Activated CD8-positive, alpha-beta memory T cell treated with anti-CD3 and anti-CD28 coated beads, Interleukin-2, amount 50 U/mL, for 4 hours (primary cell): ENCODE data around the gene MTOR.
"Not testable (repeated sequence)": the region's sequence is repeated elsewhere in the genome, so short reads cannot be mapped to it uniquely, and the experiment has no call there.

Source experiments
- DNase-seq: peaks from one replicate; pipeline ENCODE4 v3.0.0-alpha.2; 2020

The MTOR gene

GRCh38 chr1:11214698-11215380 is 47.5 kb downstream of the MTOR start:
- no peak for DNase-seq

- no peak for DNase-seq
Measured at GRCh38 chr1:11211925-11212587, 50.3 kb downstream of the MTOR start.

GRCh38 chr1:11211461-11211860 is 50.9 kb downstream of the MTOR start:
- no peak for DNase-seq

DNA sequence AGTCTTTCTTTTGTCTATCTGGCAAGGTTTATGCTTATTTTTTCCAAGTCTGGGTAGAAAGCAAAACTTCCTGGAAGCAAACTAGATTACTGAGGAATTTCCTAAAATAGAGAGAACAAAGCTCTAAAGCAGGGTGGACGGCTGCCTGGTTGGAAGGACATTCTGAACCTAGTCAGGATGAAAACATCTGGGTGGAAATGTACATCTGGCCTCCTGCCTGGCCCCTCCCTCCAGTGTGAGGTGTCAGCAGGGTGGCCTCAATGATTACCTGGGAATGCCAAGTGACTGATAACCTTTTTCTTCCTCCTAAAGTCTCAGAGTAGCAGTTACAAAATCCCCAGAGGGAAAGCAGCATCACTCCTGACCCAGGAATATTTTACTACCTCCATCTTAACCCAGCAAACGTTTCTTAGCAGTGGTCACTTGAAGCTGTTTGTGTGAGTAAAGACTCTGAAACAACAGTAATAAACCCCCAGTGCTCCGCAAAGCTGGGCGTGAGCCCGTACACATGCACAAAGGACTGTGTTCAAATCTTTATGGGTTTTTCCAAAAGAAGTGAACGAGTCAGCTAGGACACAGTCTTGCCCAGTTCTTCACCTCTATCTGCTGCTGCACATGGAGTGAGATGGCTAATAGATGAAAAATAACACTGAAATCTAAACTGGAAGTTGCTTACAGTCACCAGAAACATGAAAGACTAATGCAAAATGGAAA is 54.3 kb downstream of the MTOR start:
- DNase-seq, result no peak

DNA sequence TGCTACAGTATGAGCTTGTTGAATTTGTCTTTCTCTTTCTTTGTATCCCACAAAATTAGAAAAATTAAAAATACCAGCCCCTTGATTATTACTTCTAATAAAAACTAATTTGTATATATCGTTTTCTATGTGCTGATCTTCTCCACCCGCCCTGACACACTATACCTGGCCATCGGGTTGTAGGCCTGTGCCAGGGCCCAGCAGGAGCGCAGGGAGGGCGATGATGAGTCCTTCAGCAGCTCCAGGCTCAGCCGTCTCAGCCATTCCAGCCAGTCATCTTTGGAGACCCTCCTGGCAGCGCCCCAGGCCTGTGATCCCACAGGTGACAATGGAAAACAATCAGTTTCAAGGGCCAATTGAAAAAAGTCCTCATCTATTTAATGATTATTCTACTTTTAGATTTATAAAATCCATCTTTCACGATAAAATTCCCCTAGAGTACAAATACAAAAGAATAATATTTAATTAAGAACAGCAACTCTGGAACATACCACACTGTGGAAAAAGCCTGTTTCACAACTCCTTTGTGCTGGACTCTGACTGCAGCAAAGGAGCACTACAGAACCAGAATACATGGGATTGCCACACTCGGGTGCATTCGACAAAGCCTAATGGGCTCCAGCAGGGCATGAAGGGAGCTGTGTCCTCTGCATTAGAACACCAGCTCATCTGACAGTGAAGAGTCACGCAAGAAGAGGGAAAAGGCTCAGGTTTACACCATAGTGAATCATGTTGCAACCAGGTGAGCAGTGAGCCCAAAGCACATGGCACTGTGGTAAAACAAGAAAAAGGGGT is 57.8 kb downstream of the MTOR start:
- DNase-seq, result no peak

DNA sequence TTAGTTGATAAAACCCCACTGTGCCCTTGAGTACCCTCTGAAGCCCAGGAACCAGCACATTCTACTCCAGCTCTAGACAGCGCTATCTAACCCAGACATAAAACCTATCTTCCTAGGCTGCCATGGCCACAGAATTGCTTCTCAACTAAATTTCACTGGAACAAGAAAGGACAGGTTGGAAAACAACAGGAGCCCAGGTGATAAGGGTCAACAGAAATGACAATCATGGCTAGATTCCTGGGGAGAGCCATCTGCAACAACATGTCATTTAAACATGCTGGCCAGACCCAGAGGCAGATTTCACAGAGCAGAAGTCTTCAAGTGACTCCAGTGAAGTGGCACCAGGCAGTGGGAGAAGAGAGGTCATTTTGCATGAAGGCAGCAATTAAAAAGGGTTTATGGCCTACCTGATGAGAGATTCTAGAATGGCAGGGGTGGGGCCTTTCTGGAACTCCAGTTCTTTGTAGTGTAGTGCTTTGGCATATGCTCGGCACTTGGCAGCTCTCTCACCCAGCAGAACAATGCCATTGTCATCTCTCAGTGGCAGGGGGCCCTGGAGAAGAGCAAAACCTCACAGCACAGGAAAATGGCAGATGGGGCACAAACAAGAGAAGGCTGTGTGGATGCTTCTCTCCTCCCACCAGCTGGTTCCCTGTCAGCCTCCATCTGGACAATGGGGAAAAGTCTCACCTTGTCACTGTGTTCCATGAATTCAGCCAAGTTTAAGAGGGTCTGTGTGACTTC is 63.3 kb downstream of the MTOR start:
- DNase-seq, result no peak

- no peak for DNase-seq
Measured at GRCh38 chr1:11198257-11198656, 64.1 kb downstream of the MTOR start.

- no peak for DNase-seq
Measured at GRCh38 chr1:11197359-11197758, 65.0 kb downstream of the MTOR start.

GRCh38 chr1:11196945-11197344 is 65.4 kb downstream of the MTOR start:
- no peak for DNase-seq

- no peak for DNase-seq
Measured at GRCh38 chr1:11194407-11195176, 67.8 kb downstream of the MTOR start.

GRCh38 chr1:11193376-11193775 is 69.0 kb downstream of the MTOR start:
- DNase-seq, result no peak

- no peak for DNase-seq
Measured at GRCh38 chr1:11188858-11189451, 73.4 kb downstream of the MTOR start, which contains the start of gene ANGPTL7. Gene ANGPTL7, plus strand, starts transcription at chr1:11189355. Its CDS starts 225 bp downstream, at chr1:11189580.

GRCh38 chr1:11188381-11188780 is 74.0 kb downstream of the MTOR start:
- no peak for DNase-seq

GRCh38 chr1:11187931-11188330 is 74.4 kb downstream of the MTOR start:
- no peak for DNase-seq

GRCh38 chr1:11187494-11187893 is 74.9 kb downstream of the MTOR start:
- no peak for DNase-seq

- DNase-seq, result no peak
Measured at GRCh38 chr1:11187000-11187399, 75.4 kb downstream of the MTOR start.

GRCh38 chr1:11184973-11185372 is 77.4 kb downstream of the MTOR start:
- no peak for DNase-seq

DNA sequence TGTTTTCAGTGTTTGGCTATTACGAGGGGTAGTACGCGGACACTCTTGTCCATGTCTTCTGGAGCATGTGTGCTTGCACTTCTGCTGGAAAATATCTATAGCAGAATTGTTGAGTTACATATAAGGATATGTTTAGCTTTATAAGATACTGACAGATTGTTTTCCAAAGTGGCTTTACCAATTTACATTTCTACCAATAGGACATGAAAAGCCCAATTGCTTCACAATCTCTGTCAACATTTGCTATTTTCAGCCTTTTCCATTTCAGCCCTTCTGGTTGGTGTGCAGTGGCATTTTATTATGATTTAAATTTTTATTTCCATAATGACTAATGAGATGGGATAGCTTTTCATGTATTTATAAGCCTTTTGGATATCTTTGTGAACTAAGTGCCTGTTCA is 79.5 kb downstream of the MTOR start:
- DNase-seq, result no peak

DNA sequence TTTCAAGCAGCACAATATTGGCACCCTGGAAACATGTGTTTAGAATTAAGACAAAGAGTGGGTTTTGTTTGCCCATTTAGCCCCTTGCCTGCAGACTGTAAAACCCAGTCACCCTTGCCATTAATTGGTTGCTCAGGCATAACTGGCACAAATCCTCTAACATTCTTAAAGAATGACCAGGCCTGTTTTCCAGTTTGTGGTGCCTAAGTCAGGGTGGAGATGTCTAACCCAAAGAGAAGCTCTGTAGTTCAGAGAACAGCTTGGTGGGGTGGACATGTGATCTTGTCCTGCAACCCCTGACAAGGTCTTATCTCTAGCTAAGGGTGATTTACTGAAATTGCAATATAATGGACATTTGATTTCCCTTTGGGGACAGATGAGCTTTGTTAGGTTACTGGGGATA is 82.0 kb downstream of the MTOR start:
- no peak for DNase-seq

GRCh38 chr1:11179749-11180148 is 82.6 kb downstream of the MTOR start:
- DNase-seq, result not testable (repeated sequence)

DNA sequence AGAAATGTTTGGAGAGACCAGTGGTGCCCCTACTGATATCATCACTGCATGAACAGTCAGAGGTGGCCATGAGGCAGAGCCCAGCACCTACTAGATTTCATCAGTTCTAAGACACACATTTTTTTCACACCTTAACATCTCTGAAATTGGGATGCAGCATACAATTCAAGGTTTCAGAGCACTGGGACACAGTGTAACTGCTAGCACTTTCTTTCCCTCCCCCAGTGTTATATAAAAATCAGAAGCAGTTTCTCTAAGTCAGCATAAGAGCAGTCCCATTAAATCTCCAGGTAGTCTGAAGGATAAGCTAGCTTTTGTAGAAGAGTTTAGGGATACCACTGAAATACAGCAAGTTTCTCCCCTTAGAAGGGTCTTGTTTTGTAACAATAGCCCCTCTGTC is 83.2 kb downstream of the MTOR start:
- no peak for DNase-seq
